ENCODE measurements around the gene APOBEC4.

GRCh38 chr1:183622013-183622412 lies 31.1 kb downstream of the APOBEC4 start:
- TF ChIP-seq POLR2AphosphoS5 (IDR thresholded peaks at IDR 0.05): no peak
- no peak for TF ChIP-seq CTCF (IDR thresholded peaks at IDR 0.05)
